Nephron (organoid): ENCODE results near the gene PTPRD.

Experiments used
- H3K27ac Mint-ChIP-seq, 3 experiments: 2 replicates each; pipeline ENCODE4 v1.8.0; 2020; ENCODE audit warnings: mixed read lengths in 3 of 3, mild to moderate bottlenecking in 2 of 3, moderate library complexity in 1 of 3
- H3K27me3 Mint-ChIP-seq: 2 replicates; pipeline ENCODE4 v1.8.0; 2021; ENCODE audit warnings: low read depth, mild to moderate bottlenecking, moderate library complexity, mixed read lengths
- H3K36me3 Mint-ChIP-seq: 2 replicates; pipeline ENCODE4 v1.8.0; 2020; ENCODE audit warnings: low read depth, mixed read lengths
- H3K4me1 Mint-ChIP-seq: 2 replicates; pipeline ENCODE4 v1.8.0; 2020; ENCODE audit warnings: mixed read lengths
- H3K4me3 Mint-ChIP-seq, 3 experiments: 2 replicates each; pipeline ENCODE4 v1.8.0; 2020; ENCODE audit warnings: mild to moderate bottlenecking in 3 of 3, mixed read lengths in 3 of 3, moderate library complexity in 2 of 3
- H3K9me3 Mint-ChIP-seq: 2 replicates; pipeline ENCODE4 v1.8.0; 2020; ENCODE audit warnings: mixed read lengths
- TF ChIP-seq, protein P1 (sequence below), 3 experiments: fragments of 200-600 bp; sonication (generic); IDR thresholded peaks; one replicate each; pipeline ENCODE4 v1.5.0; 2021; ENCODE audit warnings: antibody characterized with exemption in 3 of 3; ENCODE audit not compliant: unreplicated experiment in 3 of 3

Gene PTPRD

GRCh38 chr9:8863069-8863468 lies 1749.7 kb downstream of the PTPRD start:
- TF ChIP-seq, protein P1, sequence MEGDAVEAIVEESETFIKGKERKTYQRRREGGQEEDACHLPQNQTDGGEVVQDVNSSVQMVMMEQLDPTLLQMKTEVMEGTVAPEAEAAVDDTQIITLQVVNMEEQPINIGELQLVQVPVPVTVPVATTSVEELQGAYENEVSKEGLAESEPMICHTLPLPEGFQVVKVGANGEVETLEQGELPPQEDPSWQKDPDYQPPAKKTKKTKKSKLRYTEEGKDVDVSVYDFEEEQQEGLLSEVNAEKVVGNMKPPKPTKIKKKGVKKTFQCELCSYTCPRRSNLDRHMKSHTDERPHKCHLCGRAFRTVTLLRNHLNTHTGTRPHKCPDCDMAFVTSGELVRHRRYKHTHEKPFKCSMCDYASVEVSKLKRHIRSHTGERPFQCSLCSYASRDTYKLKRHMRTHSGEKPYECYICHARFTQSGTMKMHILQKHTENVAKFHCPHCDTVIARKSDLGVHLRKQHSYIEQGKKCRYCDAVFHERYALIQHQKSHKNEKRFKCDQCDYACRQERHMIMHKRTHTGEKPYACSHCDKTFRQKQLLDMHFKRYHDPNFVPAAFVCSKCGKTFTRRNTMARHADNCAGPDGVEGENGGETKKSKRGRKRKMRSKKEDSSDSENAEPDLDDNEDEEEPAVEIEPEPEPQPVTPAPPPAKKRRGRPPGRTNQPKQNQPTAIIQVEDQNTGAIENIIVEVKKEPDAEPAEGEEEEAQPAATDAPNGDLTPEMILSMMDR (IDR thresholded peaks at IDR 0.05; ENCODE audit: unreplicated experiment in 3 of 3) = no peak
- Mint-ChIP-seq H3K4me3 (peak overlapping the region in 1 of 3 experiments; percentile 39), H3K4me1 (peaks cover 73% of the 10 kb centered on the region), H3K27ac (no peak overlapping the region), H3K36me3 (no peaks in the 10 kb centered on the region), H3K9me3 (no peaks in the 10 kb centered on the region), H3K27me3 (peaks cover 6% of the 10 kb centered on the region)

DNA sequence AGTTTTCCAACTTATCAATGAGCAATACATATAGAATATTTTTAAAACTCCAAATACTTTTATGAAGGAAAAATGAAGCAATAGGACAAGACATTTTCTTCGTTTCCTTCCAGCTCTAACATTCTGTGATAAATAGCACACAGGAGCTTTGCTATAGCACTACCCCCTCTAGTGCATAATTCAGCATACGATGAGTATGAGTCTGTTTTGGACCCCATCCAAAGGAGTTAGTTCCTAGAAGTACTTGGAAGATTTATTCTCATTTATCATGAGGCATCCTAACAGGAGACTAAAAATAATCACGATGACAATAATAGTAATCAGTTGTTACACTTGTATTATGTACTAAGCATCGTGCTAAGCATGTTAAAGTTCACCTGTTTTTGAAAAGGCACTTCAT lies 1751.9 kb downstream of the PTPRD start:
- TF ChIP-seq, protein P1 (IDR thresholded peaks at IDR 0.05; ENCODE audit: unreplicated experiment in 3 of 3) = peak; percentile 20 to 34 (median 25)
- Mint-ChIP-seq H3K9me3 (no peaks in the 10 kb centered on the region), H3K27ac (peak overlapping the region in 1 of 3 experiments; percentile 45), H3K36me3 (no peaks in the 10 kb centered on the region), H3K4me1 (peaks cover 56% of the 10 kb centered on the region), H3K27me3 (peaks cover 6% of the 10 kb centered on the region), H3K4me3 (peak overlapping the region in 2 of 3 experiments; percentile 39 to 75)

- H3K27me3 Mint-ChIP-seq = peaks cover 6% of the 10 kb centered on the region
- peak overlapping the region; percentile 94 to 97 (median 95) for H3K4me3 Mint-ChIP-seq
- H3K27ac Mint-ChIP-seq = peak overlapping the region; percentile 18 to 94 (median 91)
- H3K9me3 Mint-ChIP-seq = no peaks in the 10 kb centered on the region
- H3K36me3 Mint-ChIP-seq = no peaks in the 10 kb centered on the region
- peaks cover 58% of the 10 kb centered on the region for H3K4me1 Mint-ChIP-seq
- TF ChIP-seq, protein P1 (IDR thresholded peaks at IDR 0.05; ENCODE audit: unreplicated experiment in 3 of 3) = no peak
These were observed 1752.7 kb downstream of the PTPRD start for GRCh38 chr9:8860086-8860485.

DNA sequence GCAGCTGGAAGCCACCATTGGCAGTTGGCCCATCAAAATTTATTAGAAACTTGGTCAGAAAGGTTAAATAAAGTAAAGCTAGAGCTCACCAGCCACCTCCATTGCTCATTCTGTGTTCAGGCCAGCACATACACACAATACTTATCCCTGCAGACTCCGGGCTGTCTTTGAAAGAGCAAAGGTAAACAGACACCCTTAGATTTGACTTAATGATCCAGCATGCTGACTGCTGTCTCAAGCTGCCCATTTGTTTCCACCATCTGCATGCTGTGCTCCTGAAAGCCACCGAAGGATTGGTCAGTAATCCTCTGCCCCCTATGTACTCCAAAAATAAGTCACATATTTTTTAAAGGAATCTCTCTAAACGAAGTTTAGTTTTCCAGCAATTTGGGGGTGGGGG lies 1753.4 kb downstream of the PTPRD start:
- no peaks in the 10 kb centered on the region for H3K9me3 Mint-ChIP-seq
- peaks cover 60% of the 10 kb centered on the region for H3K4me1 Mint-ChIP-seq
- peak overlapping the region; percentile 94 to 97 (median 95) for H3K4me3 Mint-ChIP-seq
- peaks cover 6% of the 10 kb centered on the region for H3K27me3 Mint-ChIP-seq
- peak overlapping the region; percentile 85 to 94 (median 91) for H3K27ac Mint-ChIP-seq
- TF ChIP-seq, protein P1 (IDR thresholded peaks at IDR 0.05; ENCODE audit: unreplicated experiment in 3 of 3) = no peak
- no peaks in the 10 kb centered on the region for H3K36me3 Mint-ChIP-seq

DNA sequence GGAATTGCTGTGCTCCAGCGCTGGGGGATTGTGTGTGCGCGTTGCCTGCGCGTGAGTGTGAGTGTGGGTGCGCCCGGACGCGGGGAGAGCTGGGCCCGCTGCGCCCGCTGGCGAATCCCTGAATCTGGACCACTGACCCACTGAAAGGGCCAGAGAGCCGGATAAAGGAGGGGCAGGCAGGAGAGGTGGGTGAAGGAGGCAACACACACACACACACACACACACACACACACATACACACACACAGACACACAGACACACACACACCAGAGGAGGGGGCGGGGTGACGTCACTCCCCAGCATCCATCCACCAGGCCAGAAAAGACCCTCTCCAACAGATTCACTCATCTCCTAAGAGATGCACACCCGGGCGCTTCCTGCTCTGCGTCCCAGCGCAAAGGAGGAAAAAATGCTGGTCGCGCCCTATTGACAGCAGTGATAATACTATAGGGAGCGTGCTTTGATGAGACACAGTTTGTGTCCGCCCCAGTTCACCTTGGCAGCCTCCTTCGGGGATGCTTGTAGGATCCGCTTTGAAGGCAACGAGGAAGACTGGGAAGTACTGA lies 1754.1 kb downstream of the PTPRD start:
- peaks cover 62% of the 10 kb centered on the region for H3K4me1 Mint-ChIP-seq
- TF ChIP-seq, protein P1 (IDR thresholded peaks at IDR 0.05; ENCODE audit: unreplicated experiment in 3 of 3) = no peak
- H3K4me3 Mint-ChIP-seq = peak overlapping the region; percentile 94 to 97 (median 95)
- H3K36me3 Mint-ChIP-seq = no peaks in the 10 kb centered on the region
- H3K9me3 Mint-ChIP-seq = no peaks in the 10 kb centered on the region
- H3K27me3 Mint-ChIP-seq = peaks cover 3% of the 10 kb centered on the region
- peak overlapping the region; percentile 85 to 94 (median 91) for H3K27ac Mint-ChIP-seq
